GM10266 (cell line): ENCODE results near the gene TLX3.

Source experiments
- DNase-seq: peaks from one replicate; pipeline ENCODE4 v3.0.0; 2012; ENCODE audit errors: extremely low spot score
- TF ChIP-seq, protein P1 (sequence below): IDR thresholded peaks from 2 replicates; pipeline ENCODE4 v1.5.1; 2012; ENCODE audit warnings: mild to moderate bottlenecking, low read depth; ENCODE audit not compliant: control insufficient read depth, insufficient read depth; ENCODE audit errors: missing control alignments

Gene TLX3

DNA sequence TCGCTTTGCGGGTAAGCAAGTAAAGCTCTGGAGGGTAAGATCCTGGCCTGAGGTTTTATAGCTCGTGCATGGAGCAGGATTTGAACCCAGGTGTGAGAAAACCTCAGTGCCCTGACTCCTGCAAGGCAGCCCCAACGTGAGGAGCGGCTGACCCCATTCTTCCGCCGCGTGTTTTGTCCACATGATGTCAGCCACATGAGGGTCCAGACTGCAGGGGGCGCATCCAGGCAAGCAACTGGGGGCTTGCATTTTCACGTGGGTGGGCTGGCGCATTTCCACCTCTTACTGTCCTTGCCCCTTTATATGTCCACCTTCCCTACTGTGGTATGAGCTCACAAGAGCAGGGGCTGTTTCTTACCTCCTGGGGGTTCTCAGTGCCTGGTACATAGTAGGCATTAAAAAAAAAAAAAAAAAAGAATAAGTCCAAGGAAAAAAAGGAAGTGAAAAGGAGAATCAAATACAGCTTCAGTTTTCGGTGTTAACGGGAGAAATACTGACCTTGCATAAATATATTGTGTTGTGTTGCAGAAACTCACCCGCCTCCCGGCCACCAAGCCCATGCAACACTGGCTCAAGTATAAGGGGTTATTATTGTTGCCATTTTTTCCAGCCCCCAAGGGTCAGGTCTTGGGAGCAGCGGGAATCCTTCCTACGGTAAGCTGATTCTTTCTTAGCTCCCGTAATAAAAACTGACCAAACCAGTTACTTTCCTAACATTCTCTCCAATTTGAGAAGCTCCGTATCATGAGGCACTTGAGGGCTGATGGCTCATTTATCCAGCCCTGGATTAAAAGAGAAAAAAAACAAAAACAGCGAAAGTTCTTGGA is 15.0 kb downstream of the TLX3 start:
- TF ChIP-seq, protein P1, sequence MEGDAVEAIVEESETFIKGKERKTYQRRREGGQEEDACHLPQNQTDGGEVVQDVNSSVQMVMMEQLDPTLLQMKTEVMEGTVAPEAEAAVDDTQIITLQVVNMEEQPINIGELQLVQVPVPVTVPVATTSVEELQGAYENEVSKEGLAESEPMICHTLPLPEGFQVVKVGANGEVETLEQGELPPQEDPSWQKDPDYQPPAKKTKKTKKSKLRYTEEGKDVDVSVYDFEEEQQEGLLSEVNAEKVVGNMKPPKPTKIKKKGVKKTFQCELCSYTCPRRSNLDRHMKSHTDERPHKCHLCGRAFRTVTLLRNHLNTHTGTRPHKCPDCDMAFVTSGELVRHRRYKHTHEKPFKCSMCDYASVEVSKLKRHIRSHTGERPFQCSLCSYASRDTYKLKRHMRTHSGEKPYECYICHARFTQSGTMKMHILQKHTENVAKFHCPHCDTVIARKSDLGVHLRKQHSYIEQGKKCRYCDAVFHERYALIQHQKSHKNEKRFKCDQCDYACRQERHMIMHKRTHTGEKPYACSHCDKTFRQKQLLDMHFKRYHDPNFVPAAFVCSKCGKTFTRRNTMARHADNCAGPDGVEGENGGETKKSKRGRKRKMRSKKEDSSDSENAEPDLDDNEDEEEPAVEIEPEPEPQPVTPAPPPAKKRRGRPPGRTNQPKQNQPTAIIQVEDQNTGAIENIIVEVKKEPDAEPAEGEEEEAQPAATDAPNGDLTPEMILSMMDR, result no peak
- DNase-seq, result peak; percentile 2

DNA sequence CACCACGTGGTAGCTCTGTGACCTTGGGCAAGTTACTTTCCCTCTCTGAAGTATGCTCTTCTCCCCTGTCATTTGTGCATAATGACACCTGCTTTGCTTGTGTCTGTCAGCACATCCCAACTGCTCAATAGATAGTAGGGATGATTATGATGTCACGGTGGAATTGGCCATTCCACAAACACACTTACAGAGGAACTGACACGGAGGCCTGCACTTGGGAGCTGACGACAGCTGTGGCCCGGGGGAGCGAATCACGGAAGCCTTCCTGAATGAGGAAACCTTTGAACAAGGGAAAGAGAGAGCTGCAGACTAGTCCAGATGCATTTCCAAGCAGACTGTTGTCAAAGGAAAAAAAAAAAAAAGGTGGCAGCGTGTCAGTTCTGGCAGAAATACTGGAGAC is 21.0 kb downstream of the TLX3 start:
- TF ChIP-seq, protein P1, result no peak
- DNase-seq, result no peak

DNA sequence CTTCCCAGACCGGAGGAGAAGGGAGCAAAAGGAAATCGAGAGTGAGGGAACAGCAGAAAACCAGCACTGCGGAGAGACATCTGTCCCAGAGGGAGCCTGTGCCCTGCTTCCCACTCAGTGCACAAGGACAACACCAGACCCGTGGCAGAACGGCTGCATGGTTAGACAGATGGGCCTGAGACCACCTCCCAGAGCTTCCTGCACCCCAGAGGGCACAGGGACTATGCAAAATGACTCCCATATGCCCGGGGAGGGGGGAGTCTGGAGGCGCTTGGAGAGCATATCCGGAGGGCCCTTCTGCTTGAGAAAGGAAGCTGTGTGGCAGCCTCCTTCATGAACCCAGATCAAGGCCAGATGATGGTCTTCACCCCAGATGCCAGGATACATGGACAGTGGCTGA is 26.6 kb downstream of the TLX3 start:
- TF ChIP-seq, protein P1, result no peak
- DNase-seq, result no peak

- TF ChIP-seq, protein P1, result peak; percentile 33
- no peak for DNase-seq
Measured at GRCh38 chr5:171336521-171337209, 27.6 kb downstream of the TLX3 start.

- TF ChIP-seq, protein P1, result no peak
- DNase-seq, result no peak
Measured at GRCh38 chr5:171337210-171337569, 28.1 kb downstream of the TLX3 start.

DNA sequence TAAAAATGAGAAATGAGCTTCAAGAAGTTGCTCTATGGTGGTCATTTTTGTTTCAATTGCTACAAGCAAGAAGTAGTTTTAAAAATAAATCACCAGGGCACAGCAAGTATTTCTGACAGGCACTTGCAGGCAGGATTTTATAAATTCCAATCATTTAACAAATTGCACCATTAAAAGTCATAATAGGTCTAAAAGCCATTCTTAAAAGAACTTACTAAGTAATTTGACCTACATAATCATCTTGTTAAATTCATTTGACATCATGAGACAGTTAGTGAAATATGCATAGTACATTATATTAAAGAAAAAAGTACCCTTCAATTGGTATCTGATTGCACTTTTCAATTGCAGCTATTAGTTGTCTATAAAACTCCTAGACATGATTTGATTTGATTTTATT is 31.0 kb downstream of the TLX3 start:
- DNase-seq, result no peak
- TF ChIP-seq, protein P1, result no peak

- TF ChIP-seq, protein P1, result no peak
- DNase-seq, result no peak
Measured at GRCh38 chr5:171340491-171340890, 31.4 kb downstream of the TLX3 start.
